Central memory CD4-positive, alpha-beta T cell (primary cell): ENCODE data around the gene PHYKPL.

ENCODE experiments used
- DNase-seq: peaks from one replicate; pipeline ENCODE4 v3.0.0; 2022
- total RNA-seq, 3 experiments: gene quantifications; one replicate each; lab custom pipeline; 2026; lab: John Stamatoyannopoulos, UW

Gene PHYKPL
- total RNA-seq, result 44.8 to 147 (median 116) reads per million in 3 experiments

GRCh38 chr5:178232124-178232919 lies at the start of gene PHYKPL:
Gene PHYKPL, minus strand, starts transcription at chr5:178232802. Its CDS starts 252 bp downstream, at chr5:178232550.
- DNase-seq, result peak; percentile 54

DNA sequence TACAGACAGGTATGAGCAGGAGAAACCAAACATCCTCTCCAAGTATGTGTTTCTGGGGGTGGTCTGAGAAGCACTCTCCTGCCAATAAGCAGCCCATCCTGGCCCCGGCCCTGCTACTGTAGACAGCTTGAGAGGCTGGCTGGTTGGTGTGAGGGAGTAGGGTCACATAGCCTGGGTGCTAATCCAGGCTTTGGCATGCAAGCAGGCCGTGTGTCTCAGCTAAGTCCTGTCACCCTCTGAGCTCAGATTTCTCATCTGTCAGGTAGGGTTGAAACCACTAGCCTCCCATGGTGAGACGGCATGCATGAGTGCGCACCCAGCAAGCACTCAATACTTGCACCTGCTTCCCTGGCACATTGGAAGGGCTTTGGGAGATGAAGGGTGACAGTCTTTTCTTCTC lies 49.8 kb upstream of the PHYKPL start:
- DNase-seq, result no peak

- DNase-seq, result no peak
Measured at GRCh38 chr5:178281331-178281730, 48.7 kb upstream of the PHYKPL start.

- DNase-seq, result no peak
Measured at GRCh38 chr5:178280631-178281030, 48.0 kb upstream of the PHYKPL start.

DNA sequence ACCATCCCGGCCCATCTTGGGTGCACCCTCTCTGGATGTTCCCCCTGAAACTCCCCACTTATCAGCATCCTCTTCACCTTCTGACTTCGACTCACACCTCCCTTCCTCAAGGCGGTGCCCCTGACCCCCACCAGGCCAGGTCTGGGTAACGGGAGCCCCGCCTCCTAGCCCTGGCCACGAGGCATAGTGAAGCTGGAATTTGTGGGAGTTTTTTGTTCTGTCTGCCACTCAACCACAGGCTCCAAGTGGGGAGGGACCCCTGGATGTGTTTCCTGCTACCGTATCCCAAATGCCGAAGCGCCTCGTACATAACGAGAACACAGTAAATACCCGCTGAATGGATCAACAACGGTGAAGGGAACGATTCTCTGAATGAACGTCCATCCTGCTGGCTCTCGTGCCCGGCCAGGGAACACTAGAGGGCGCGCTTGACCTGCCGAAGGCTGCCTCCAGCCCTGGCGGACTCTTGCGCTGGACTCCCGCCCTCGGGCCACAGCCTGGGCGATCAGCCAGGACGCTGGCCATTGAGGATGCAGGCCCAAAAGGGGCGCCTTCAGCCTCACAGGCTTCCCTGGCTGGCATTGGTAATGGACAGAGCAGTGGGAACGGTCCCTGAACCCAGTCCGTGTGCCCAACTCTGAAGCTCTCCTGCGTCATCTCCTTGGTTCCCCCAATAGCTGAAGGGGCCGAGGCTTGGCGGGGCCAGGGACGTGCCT lies 47.3 kb upstream of the PHYKPL start:
- DNase-seq, result peak; percentile 21

- DNase-seq, result no peak
Measured at GRCh38 chr5:178279026-178279722, 46.6 kb upstream of the PHYKPL start.

GRCh38 chr5:178278358-178279023 lies 45.9 kb upstream of the PHYKPL start:
- DNase-seq, result no peak

GRCh38 chr5:178277866-178278265 lies 45.3 kb upstream of the PHYKPL start:
- DNase-seq, result no peak

DNA sequence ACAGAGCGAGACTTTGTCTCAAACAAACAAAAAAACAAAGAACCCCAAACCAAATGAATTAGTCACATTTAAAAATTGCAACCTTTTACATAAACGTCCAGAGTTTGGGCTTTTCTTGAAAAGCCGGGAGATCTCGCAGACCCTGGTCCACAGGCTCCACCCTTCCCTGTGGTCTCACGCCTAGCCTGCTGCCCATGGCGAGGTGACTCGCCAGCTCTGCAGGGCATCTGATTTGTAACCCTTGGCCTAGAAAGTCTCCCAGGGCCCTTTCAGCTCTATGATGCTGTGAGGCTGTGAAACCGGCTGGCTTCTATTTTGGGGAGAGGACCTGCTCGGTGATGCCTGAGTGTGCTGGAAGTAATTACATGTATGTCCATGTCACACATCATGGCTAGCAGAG lies 44.7 kb upstream of the PHYKPL start:
- DNase-seq, result no peak

- no peak for DNase-seq
Measured at GRCh38 chr5:178274781-178275537, 42.4 kb upstream of the PHYKPL start.

- DNase-seq, result no peak
Measured at GRCh38 chr5:178273665-178274541, 41.3 kb upstream of the PHYKPL start.

DNA sequence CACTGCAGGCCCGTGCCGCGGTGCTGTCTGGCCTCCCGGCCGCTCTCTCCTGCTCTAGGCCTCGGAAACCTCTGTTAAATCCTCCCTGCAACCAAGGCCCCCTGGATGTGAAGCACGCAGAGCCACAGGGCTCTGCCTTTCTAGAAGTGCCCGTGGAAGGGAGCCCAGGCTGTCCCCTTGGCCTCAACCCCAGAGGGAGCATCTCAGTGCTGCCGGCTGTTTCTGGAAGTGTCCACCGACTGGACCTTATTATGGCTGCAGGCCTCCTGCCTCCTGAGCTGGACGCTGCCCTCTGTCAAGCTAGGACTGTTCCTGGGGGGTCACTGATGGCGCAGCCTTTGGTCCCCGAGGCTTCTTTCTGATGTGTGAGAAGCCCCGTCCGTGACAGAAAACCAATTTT lies 40.4 kb upstream of the PHYKPL start:
- no peak for DNase-seq

- DNase-seq, result no peak
Measured at GRCh38 chr5:178272591-178272990, 40.0 kb upstream of the PHYKPL start.

GRCh38 chr5:178271726-178272479 lies 39.3 kb upstream of the PHYKPL start:
- no peak for DNase-seq

DNA sequence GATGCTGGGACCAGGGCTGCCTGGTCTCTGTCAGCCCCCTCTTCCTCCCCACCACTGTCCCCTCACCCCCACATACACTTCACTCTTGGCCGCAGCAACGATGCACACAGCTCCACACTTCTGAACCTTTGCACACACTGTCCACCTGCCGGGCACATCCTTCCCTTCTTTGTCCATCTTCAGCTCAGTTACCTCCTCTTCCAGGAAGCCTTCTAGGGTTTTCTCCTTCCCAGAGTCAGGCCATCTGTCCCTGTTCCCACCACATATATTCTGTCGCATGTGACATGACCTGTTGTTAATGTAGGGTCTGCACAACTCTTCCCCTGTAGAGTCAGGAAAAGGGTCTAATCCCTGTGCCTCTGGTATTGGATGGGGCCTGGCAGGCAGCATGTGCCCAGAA lies 38.6 kb upstream of the PHYKPL start:
- DNase-seq, result no peak

DNA sequence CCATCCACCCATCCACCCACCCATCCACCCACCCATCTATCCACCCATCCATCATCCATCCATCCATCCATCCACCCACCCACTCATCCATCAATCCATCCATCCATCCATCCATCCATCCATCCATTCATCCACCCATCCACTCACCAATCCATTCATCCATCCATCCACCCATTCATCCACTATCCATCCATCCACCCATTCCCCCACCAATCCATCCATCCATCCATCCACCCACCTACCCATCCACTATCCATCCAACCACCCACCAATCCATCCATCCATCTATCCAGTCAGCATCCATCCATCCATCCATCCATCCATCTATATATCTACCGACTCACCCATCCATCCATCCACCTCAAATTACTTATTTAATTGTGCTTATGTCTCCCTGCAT lies 36.9 kb upstream of the PHYKPL start:
- no peak for DNase-seq

- no peak for DNase-seq
Measured at GRCh38 chr5:178267876-178268275, 35.3 kb upstream of the PHYKPL start.

GRCh38 chr5:178267245-178267644 lies 34.6 kb upstream of the PHYKPL start:
- DNase-seq, result no peak

- no peak for DNase-seq
Measured at GRCh38 chr5:178266581-178266980, 34.0 kb upstream of the PHYKPL start.

- DNase-seq, result no peak
Measured at GRCh38 chr5:178265746-178266145, 33.1 kb upstream of the PHYKPL start.
